ENCODE results near the gene PTER. TPM values are rescaled to one million over a fixed set of nuclear protein-coding genes. Genes with fewer than 3 reads are reported as not detected.

PTER gene
- total RNA-seq, 1 donor from 2014 or later: 35.7 TPM

- DNase-seq (ENCODE audit: low spot score): no peak
Measured at GRCh38 chr10:16470747-16471146, 33.9 kb downstream of the PTER start.

- no peak for DNase-seq (ENCODE audit: low spot score)
Measured at GRCh38 chr10:16472828-16473227, 36.0 kb downstream of the PTER start.

GRCh38 chr10:16477757-16478156 lies 40.9 kb downstream of the PTER start:
- DNase-seq (ENCODE audit: low spot score): no peak

- DNase-seq (ENCODE audit: low spot score): no peak
Measured at GRCh38 chr10:16478801-16479200, 42.0 kb downstream of the PTER start.

GRCh38 chr10:16481052-16481728 lies 44.4 kb downstream of the PTER start:
- DNase-seq (ENCODE audit: low spot score): no peak

GRCh38 chr10:16483241-16483917 lies 46.6 kb downstream of the PTER start:
- no peak for DNase-seq (ENCODE audit: low spot score)

- DNase-seq (ENCODE audit: low spot score): no peak
Measured at GRCh38 chr10:16490511-16490910, 53.7 kb downstream of the PTER start.

GRCh38 chr10:16491933-16492332 lies 55.1 kb downstream of the PTER start:
- no peak for DNase-seq (ENCODE audit: low spot score)

- no peak for DNase-seq (ENCODE audit: low spot score)
Measured at GRCh38 chr10:16493884-16494536, 57.2 kb downstream of the PTER start.

GRCh38 chr10:16497911-16498310 lies 61.1 kb downstream of the PTER start:
- no peak for DNase-seq (ENCODE audit: low spot score)

GRCh38 chr10:16505161-16505560 lies 68.4 kb downstream of the PTER start:
- no peak for DNase-seq (ENCODE audit: low spot score)

GRCh38 chr10:16509996-16510395 lies 73.2 kb downstream of the PTER start:
- DNase-seq (ENCODE audit: low spot score): no peak

- no peak for DNase-seq (ENCODE audit: low spot score)
Measured at GRCh38 chr10:16510843-16511242, 74.0 kb downstream of the PTER start.

- DNase-seq (ENCODE audit: low spot score): no peak
Measured at GRCh38 chr10:16518822-16519221, 82.0 kb downstream of the PTER start.

GRCh38 chr10:16519250-16519907 lies 82.6 kb downstream of the PTER start:
- no peak for DNase-seq (ENCODE audit: low spot score)

- no peak for DNase-seq (ENCODE audit: low spot score)
Measured at GRCh38 chr10:16519908-16520861, 83.4 kb downstream of the PTER start.

GRCh38 chr10:16520900-16521299 lies 84.1 kb downstream of the PTER start:
- peak; percentile 44 for DNase-seq (ENCODE audit: low spot score)

- no peak for DNase-seq (ENCODE audit: low spot score)
Measured at GRCh38 chr10:16521311-16522016, 84.7 kb downstream of the PTER start, which contains the start of gene C1QL3. TSS of gene C1QL3 (minus strand) at chr10:16521879. CDS start at chr10:16521065, 814 bp downstream.

- DNase-seq (ENCODE audit: low spot score): no peak
Measured at GRCh38 chr10:16527452-16527851, 90.6 kb downstream of the PTER start.

- no peak for DNase-seq (ENCODE audit: low spot score)
Measured at GRCh38 chr10:16529853-16530252, 93.0 kb downstream of the PTER start.

GRCh38 chr10:16536155-16536554 lies 99.3 kb downstream of the PTER start:
- DNase-seq (ENCODE audit: low spot score): no peak

Data from ureter (tissue), 1 donor.